Stomach (tissue), 4 donors: ENCODE data around the gene FARSA.

Experiments
- EP300 ChIP-seq: sonication (generic); formaldehyde crosslinking; IDR thresholded peaks from one replicate; pipeline ENCODE4 v1.6.1; 2017; ENCODE audit warnings: antibody characterized with exemption
- POLR2A ChIP-seq, 4 donors: fragments of 450-650 bp; IDR thresholded peaks; one replicate each; pipeline ENCODE4 v1.6.1; 2016; ENCODE audit warnings: antibody characterized with exemption in 4 of 4, control low read depth in 2 of 4, mild to moderate bottlenecking in 1 of 4, moderate library complexity in 1 of 4
- POLR2AphosphoS5 ChIP-seq, 3 donors: sonication (generic); formaldehyde crosslinking; IDR thresholded peaks; one replicate each; pipeline ENCODE4 v1.6.1; 2016; ENCODE audit warnings: antibody characterized with exemption in 3 of 3
- TF ChIP-seq, protein P1 (sequence below), 7 experiments: fragments of 450-650 bp in 4 of 7; fragments of 200-600 bp in 3 of 7; sonication (generic) in 3 of 7; IDR thresholded peaks; one replicate each; pipeline ENCODE4 v1.5.1; 2016 to 2019; ENCODE audit warnings: antibody characterized with exemption in 7 of 7, control low read depth in 2 of 7, mild to moderate bottlenecking in 1 of 7

DNA sequence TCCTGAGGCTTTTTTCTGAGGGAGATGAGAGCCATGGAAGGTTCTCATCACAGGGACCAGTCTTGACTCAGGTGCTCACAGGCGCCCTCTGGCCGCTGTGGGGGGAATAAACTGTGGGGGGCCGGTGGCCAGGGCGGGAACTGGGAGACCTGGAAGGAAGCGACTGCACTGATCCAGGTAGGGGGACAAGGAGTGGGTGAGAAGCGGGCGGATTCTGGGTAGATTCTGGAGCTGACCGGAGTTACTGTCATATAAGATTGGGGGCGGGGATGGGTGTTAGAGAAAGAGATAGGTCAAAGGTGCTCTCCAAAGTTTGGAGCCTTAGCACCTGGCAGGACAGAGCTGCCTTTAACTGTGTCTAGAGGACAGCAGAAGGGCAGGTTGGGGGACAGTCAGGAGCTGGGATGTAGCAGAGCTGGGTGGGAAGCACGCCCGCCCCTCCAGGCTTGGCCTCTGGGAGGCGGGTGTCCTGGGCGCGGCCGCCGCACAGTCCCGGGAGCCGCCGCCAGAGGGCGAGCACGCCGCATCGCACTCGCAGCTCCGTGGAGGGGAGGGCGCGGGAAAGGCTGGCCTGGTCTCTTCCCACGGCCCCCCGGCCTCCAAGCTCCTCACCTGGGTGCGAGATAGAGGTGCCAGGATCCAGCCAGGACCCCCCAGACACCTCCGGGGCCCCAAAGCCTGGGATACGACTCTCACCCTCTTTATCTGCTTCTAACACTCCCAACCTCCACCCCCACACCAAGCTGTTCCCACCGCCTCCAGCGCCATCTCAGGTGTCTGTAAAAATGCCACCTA, 31.7 kb upstream of the FARSA start:
- TF ChIP-seq, protein P1, sequence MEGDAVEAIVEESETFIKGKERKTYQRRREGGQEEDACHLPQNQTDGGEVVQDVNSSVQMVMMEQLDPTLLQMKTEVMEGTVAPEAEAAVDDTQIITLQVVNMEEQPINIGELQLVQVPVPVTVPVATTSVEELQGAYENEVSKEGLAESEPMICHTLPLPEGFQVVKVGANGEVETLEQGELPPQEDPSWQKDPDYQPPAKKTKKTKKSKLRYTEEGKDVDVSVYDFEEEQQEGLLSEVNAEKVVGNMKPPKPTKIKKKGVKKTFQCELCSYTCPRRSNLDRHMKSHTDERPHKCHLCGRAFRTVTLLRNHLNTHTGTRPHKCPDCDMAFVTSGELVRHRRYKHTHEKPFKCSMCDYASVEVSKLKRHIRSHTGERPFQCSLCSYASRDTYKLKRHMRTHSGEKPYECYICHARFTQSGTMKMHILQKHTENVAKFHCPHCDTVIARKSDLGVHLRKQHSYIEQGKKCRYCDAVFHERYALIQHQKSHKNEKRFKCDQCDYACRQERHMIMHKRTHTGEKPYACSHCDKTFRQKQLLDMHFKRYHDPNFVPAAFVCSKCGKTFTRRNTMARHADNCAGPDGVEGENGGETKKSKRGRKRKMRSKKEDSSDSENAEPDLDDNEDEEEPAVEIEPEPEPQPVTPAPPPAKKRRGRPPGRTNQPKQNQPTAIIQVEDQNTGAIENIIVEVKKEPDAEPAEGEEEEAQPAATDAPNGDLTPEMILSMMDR (IDR thresholded peaks at IDR 0.05): peak in 5 of 7 experiments; percentile 84 to 96 (median 95)
- TF ChIP-seq EP300 (no peak), POLR2A (IDR thresholded peaks at IDR 0.05) (no peak), POLR2AphosphoS5 (IDR thresholded peaks at IDR 0.05) (no peak)
